ENCODE data around the gene CCDC102B.
"Not testable (repeated sequence)": the region's sequence is repeated elsewhere in the genome, so short reads cannot be mapped to it uniquely, and the experiment has no call there.

CCDC102B gene

DNA sequence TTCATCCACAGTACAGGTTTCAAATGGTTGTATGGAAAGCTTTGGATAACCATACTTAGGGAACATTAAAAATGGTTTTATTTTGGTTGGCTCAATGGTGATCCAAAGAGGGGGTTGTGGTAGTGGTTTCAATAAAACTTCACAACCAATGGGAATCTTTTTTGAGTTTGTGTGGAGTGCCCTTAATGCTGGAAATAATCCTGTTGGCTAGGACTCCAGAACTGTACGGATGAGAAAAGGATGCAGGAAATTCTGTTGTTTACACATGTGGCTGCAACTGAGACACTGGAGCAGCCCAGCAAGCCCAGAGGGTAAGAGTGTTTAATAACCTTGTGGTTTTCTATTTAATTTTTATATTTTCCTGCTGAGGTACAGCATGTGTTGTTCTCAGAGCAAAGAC, at the start of gene CCDC102B:
TSS of gene CCDC102B (plus strand) at position 210 of the 400 bp plus-strand sequence. CDS start 38,684 bp downstream, outside the sequence.
- ATAC-seq (replicated peaks) (no peak), DNase-seq (no peak)
- Mint-ChIP-seq H3K4me1 (no peaks in the 10 kb centered on the region), H3K9me3 (no peaks in the 10 kb centered on the region), H3K4me3 (no peak within 1 kb of the TSS), H3K27ac (no peak within 1 kb of the TSS), H3K36me3 (no peaks in the 10 kb centered on the region), H3K27me3 (no peaks in the 10 kb centered on the region)

DNA sequence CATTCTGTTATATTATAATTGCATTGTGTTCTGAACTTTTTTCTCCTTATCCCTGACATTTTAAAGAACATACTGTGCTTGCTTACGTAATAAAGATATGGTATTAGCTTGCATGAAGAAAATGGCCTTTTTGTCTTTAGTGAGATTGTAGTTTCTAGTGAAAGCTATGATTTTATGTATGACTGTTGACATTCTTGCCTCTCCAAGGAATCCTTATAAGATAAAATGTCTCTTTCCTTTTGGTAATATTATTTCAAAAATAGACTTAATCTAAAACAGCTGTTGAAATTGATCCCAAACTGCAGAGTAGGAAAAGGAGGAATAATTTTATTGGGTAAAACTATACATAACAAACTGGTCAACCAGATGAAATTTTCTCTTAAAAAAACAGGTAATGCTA, 40.8 kb upstream of the CCDC102B start:
- Mint-ChIP-seq H3K4me3 (no peak overlapping the region), H3K36me3 (no peaks in the 10 kb centered on the region), H3K27ac (no peak overlapping the region), H3K9me3 (peaks cover 7% of the 10 kb centered on the region in 2 donors), H3K4me1 (no peaks in the 10 kb centered on the region), H3K27me3 (no peaks in the 10 kb centered on the region)
- no peak for ATAC-seq (replicated peaks)
- no peak for DNase-seq

DNA sequence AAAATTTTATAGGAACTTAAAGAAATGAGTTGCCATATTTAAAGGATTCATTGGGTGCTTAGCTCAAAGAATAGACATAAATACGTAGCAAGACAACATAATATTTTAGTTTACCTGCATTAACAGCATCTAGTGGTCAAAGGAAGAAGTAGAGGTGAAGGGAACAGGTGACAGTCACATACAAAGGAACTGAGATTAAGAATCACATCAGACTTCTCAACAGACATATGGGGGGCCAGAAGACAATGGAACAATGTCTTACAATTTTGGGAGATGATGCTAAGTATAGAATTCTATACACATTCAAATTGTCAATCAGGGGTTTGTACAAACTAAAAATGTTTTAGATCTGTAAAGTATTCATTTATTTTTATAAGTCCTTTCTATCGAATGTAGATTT, 38.6 kb upstream of the CCDC102B start:
- Mint-ChIP-seq H3K9me3 (peaks cover 6 to 7% of the 10 kb centered on the region in 2 donors), H3K27me3 (no peaks in the 10 kb centered on the region), H3K4me1 (no peaks in the 10 kb centered on the region), H3K36me3 (no peaks in the 10 kb centered on the region), H3K4me3 (no peak overlapping the region), H3K27ac (no peak overlapping the region)
- DNase-seq (no peak), ATAC-seq (replicated peaks) (no peak)

DNA sequence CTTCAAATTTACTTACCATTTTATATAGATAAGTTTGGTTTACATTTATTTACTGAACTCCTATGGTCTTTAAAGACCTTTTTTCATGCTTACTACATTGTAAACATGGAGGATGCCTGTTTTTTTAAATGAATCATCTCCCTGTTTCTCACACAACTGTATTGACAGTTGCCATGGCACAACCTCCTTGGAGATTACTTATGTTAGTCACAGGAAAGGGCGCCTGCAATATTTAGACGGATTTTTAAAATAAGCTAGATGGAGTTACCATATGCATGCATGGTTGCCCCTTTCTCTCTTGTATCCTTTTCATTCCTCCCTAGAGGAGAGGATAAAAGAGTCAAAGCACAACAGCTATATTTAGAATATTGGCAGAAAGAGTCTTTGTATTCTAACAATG, 34.8 kb upstream of the CCDC102B start:
- H3K9me3 Mint-ChIP-seq, result peaks cover 6 to 7% of the 10 kb centered on the region in 2 donors

DNA sequence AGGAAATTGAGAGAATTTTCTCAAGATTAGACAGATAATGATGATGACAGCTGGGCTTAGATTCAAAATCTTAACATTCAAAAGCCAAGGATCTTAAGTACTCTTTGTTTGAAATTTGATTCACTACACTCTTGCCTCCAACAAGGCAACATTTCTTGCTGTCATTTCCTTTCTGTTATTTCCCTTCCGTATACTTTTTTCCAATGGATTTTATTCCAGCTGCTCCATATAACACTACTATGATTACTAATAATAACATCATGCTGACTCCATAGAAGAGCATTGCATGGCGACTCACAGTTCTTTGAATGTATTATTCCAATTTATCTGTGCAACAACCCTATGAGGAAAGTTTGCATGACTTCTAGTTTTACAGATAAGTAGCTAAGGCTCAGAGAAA, 33.9 kb upstream of the CCDC102B start:
- ATAC-seq (replicated peaks), result no peak

More for the DNA sequence above, 34.8 kb upstream of the CCDC102B start:
- H3K4me1 Mint-ChIP-seq, result peaks cover 2 to 5% of the 10 kb centered on the region in 2 donors
- DNase-seq (no peak), ATAC-seq (replicated peaks) (no peak)
- no peak overlapping the region for H3K4me3 Mint-ChIP-seq
- no peaks in the 10 kb centered on the region for H3K27me3 Mint-ChIP-seq
- no peak overlapping the region for H3K27ac Mint-ChIP-seq
- no peaks in the 10 kb centered on the region for H3K36me3 Mint-ChIP-seq

DNA sequence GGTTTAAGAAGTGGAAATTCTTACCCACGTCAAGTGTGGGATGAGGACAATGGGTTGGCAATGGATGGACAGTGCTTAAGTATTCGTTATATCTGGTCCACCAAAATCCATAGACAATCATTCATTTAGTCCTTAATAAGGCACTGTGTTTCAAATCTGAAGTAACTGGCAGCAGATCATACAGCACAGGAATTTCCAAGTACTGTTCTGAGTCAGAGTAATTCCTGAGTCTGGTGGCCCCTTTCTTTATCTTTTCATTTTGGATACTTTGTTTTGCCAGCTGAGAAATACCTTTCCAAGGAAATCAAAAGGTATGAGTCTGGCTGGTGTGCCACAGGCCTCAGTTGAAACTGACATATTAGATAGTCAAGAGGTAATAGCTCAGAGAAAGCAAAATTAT, 31.4 kb upstream of the CCDC102B start:
- H3K4me3 Mint-ChIP-seq, result no peak overlapping the region
- peaks cover 1 to 4% of the 10 kb centered on the region in 2 donors for H3K9me3 Mint-ChIP-seq
- no peaks in the 10 kb centered on the region for H3K36me3 Mint-ChIP-seq
- ATAC-seq (replicated peaks) (no peak), DNase-seq (no peak)
- no peaks in the 10 kb centered on the region for H3K27me3 Mint-ChIP-seq
- no peak overlapping the region for H3K27ac Mint-ChIP-seq
- peaks cover 2 to 5% of the 10 kb centered on the region in 2 donors for H3K4me1 Mint-ChIP-seq

More for the DNA sequence above, 33.9 kb upstream of the CCDC102B start:
- no peaks in the 10 kb centered on the region for H3K36me3 Mint-ChIP-seq
- H3K9me3 Mint-ChIP-seq, result peaks cover 2 to 4% of the 10 kb centered on the region in 2 donors
- no peak for DNase-seq
- no peak overlapping the region for H3K4me3 Mint-ChIP-seq
- peaks cover 2 to 5% of the 10 kb centered on the region in 2 donors for H3K4me1 Mint-ChIP-seq
- H3K27ac Mint-ChIP-seq, result no peak overlapping the region
- H3K27me3 Mint-ChIP-seq, result no peaks in the 10 kb centered on the region

DNA sequence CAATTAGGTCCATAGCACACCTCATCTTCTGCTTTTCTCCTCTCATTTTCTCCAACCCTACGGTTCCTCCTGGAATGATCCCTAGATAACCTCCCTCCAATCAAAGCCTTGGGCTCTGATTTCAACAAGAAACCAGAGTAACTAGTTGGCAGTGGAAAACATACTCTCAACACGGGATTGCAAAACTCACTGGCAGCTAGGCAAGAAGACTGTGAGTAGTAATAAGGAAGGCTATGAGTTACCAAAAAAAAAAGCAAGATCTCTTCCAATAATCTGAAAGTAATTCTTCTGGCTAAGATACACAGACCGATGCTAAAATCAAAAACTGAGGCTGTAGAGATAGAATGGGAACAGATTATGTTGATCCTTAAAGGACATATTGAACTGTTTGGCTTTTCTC, 28.4 kb upstream of the CCDC102B start:
- H3K36me3 Mint-ChIP-seq, result no peaks in the 10 kb centered on the region
- no peak overlapping the region for H3K4me3 Mint-ChIP-seq
- H3K27ac Mint-ChIP-seq, result no peak overlapping the region
- peaks cover 1 to 4% of the 10 kb centered on the region in 2 donors for H3K9me3 Mint-ChIP-seq
- ATAC-seq (replicated peaks) (no peak), DNase-seq (no peak)
- H3K4me1 Mint-ChIP-seq, result peaks cover 2 to 5% of the 10 kb centered on the region in 2 donors
- H3K27me3 Mint-ChIP-seq, result no peaks in the 10 kb centered on the region

DNA sequence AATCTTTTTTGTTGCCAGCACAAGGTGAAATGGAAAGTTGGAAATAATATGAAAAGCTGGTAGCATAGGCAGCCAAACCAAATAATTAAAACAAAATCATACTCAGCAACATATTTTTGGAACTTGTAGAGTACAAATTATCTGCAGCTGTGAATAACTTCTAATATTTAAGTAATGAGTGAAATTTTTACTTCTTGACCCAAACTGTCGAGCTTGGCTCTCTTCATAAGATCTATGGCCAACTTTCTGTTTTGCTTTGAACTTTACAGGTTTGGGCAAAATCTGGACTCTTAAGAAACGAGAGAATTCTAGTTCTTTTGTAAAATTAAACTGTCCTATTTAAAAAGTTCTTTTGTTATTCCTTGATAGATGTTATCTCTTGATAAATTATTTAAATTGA, 25.6 kb upstream of the CCDC102B start:
- Mint-ChIP-seq H3K9me3 (peaks cover 1 to 4% of the 10 kb centered on the region in 2 donors), H3K27me3 (no peaks in the 10 kb centered on the region), H3K27ac (no peak overlapping the region)

DNA sequence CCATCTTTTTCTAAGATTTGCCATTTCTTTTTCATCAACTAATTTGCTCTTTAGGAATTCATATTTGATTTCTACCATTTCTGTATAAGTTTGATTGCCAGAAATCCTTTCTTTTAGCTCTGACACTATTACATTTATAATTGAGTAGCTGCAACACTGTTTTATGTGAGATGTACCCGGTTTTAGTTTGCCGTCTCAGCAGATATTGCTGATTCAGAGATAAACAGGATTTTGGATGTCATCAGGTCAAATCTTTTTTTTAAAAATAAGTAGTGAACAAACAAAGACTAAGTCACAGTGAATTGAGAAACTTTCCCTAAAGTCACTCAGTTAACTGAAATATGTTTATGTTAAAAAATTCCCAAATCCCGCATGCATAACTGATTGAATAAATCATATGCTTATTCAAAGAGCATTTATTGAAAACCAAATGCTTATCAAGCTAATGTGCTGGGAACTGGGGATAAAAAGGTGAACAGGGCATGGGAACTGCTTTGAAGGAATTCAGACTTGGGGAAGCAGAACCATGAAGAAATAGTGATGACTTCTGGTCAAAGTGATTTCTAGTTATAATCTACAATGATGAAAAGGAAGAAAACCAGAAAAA, 19.5 kb upstream of the CCDC102B start:
- H3K4me1 Mint-ChIP-seq, result no peaks in the 10 kb centered on the region
- ATAC-seq (replicated peaks), result no peak
- no peak for DNase-seq

More for the DNA sequence above, 25.6 kb upstream of the CCDC102B start:
- Mint-ChIP-seq H3K4me3 (no peak overlapping the region), H3K36me3 (no peaks in the 10 kb centered on the region), H3K4me1 (no peaks in the 10 kb centered on the region)
- DNase-seq (no peak), ATAC-seq (replicated peaks) (no peak)

DNA sequence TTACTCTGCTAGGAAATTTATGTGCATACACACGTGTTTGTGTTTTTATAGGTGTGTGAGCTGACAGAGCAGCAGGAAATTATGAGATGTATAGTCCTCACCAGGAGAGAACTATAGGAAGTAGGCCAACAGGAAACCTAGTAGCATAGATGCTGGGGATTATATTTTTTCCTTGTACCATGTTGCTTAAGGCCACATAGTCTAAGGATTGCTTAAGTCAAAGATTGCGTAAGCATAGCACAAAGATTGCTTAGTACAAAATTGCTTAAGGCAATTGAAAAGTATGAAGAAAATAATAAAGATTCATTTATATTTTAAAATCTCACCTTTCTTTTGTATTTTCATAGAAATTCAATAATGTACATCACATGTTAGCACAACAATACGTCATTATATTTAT, 18.7 kb upstream of the CCDC102B start:
- Mint-ChIP-seq H3K4me1 (no peaks in the 10 kb centered on the region), H3K27ac (no peak overlapping the region), H3K9me3 (no peaks in the 10 kb centered on the region), H3K4me3 (no peak overlapping the region), H3K27me3 (no peaks in the 10 kb centered on the region), H3K36me3 (peaks cover 0 to 2% of the 10 kb centered on the region in 2 donors)
- ATAC-seq (replicated peaks) (no peak), DNase-seq (no peak)

More for the DNA sequence above, 19.5 kb upstream of the CCDC102B start:
- Mint-ChIP-seq H3K27me3 (no peaks in the 10 kb centered on the region), H3K4me3 (no peak overlapping the region), H3K9me3 (no peaks in the 10 kb centered on the region), H3K27ac (no peak overlapping the region), H3K36me3 (no peaks in the 10 kb centered on the region)

DNA sequence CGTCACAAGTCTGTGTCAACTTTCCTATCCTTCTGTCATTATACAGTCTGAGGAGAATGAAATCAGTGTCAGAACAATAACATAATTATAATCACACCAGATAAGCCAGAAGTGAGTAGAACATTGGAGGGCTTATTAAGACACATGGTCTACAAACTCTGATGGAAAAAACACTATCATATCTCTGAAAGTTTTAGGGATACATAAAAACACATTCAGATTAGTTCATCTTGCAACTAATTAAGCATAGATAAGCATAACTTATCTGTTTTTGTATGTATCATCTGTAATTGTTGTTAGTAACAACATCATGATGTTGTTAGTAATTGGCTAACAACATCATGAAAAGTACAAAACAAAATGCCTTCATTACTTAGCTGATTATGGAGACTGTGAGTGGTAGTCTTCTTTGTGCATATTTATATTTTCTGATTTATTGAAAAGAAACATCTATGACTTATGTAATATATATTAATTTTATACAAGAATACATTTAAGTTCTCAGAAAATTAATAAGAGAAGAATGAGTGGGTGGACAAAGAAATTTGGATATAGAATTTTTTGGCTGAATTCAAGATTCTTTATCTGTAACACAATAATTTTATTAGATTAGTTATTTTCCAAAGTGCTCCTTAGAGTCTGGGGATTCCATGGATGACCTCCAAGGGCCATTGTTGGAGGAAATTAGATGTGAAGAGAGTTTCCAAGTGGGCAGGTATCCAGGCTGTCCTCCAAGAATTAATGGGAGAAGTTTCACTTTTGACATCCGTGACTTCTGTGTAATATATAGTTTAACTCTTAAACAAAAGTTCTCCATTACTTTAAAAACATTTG, 16.9 kb upstream of the CCDC102B start:
- H3K9me3 Mint-ChIP-seq, result no peaks in the 10 kb centered on the region
- H3K4me1 Mint-ChIP-seq, result no peaks in the 10 kb centered on the region
- H3K27ac Mint-ChIP-seq, result no peak overlapping the region
- no peak overlapping the region for H3K4me3 Mint-ChIP-seq
- DNase-seq (no peak), ATAC-seq (replicated peaks) (no peak)
- H3K36me3 Mint-ChIP-seq, result peaks cover 0 to 2% of the 10 kb centered on the region in 2 donors
- H3K27me3 Mint-ChIP-seq, result no peaks in the 10 kb centered on the region

DNA sequence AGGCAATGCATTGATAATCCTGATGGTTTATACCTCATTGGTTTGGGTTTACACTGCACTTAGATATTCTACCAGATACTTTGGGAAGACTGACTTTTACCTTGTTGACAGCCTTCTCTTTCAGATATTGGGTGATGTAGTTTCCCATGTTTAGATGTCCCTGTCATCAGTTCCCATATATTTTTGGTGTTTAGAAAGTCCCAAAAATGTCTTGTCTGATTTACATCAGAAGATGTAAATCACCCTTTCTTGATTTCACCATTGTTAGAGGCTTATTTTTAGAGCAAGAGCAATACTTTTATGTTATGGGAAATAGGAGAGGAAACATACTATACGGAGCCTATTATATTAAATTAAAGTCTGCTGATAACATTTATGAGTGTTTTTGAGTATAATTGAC, 14.4 kb upstream of the CCDC102B start:
- Mint-ChIP-seq H3K9me3 (peaks cover 0 to 2% of the 10 kb centered on the region in 2 donors), H3K4me1 (no peaks in the 10 kb centered on the region), H3K4me3 (no peak overlapping the region), H3K27me3 (no peaks in the 10 kb centered on the region), H3K27ac (no peak overlapping the region), H3K36me3 (peaks cover 0 to 2% of the 10 kb centered on the region in 2 donors)
- DNase-seq (no peak), ATAC-seq (replicated peaks) (no peak)

DNA sequence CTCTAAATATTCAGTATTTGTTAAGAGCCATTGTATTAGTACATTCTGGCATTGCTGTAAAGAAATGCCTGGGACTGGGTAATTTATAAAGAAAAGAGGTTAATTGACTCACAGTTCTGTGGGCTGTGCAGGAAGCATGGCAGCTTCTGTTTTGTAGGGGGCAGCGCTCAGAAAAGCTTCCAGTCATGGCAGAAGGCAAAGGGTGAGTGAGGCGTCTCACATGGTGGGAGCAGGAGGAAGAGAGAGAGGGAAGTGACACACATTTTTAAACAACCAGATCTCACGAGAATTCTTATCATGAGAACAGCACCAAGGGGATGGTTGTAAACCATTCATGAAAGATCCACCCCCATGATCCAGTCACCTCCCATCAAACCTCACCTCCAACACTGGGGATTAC, 13.8 kb upstream of the CCDC102B start:
- H3K4me1 Mint-ChIP-seq, result no peaks in the 10 kb centered on the region
- no peak for DNase-seq
- peaks cover 0 to 2% of the 10 kb centered on the region in 2 donors for H3K9me3 Mint-ChIP-seq
- peaks cover 0 to 2% of the 10 kb centered on the region in 2 donors for H3K36me3 Mint-ChIP-seq
- no peak for ATAC-seq (replicated peaks)
- no peak overlapping the region for H3K27ac Mint-ChIP-seq
- no peaks in the 10 kb centered on the region for H3K27me3 Mint-ChIP-seq
- no peak overlapping the region for H3K4me3 Mint-ChIP-seq

DNA sequence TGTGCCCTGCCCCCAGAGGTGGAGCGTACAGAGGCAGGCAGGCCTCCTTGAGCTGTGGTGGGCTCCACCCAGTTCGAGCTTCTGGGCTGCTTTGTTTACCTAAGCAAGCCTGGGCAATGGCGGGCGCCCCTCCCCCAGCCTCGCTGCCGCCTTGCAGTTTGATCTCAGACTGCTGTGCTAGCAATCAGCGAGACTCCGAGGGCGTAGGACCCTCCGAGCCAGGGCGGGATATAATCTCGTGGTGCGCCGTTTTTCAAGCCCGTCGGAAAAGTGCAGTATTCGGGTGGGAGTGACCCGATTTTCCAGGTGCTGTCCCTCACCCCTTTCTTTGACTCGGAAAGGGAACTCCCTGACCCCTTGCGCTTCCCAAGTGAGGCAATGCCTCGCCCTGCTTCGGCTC, 7.6 kb upstream of the CCDC102B start:
- H3K27me3 Mint-ChIP-seq; H3K9me3 Mint-ChIP-seq; H3K36me3 Mint-ChIP-seq; H3K27ac Mint-ChIP-seq; H3K4me1 Mint-ChIP-seq; H3K4me3 Mint-ChIP-seq; ATAC-seq (replicated peaks); DNase-seq: not testable (repeated sequence)

DNA sequence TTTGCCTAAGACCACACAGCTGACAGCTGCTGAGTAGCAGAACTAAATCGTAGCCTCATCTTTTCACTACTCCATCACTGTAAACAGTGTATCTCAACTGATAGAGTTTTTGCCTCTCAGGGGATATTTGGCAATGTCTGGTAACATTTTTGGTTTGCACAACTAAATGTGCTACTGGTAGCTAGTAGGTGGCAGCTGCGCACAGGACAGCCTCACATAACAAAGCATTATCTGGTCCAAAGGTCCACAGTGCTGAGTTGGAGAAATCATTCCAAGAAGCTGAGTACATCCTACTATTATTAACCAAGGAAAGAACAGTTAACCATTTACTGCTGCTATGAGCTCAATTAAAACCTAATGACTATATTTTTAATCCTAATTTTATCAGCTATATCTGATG, 6.1 kb upstream of the CCDC102B start:
- Mint-ChIP-seq H3K4me1 (no peaks in the 10 kb centered on the region), H3K4me3 (no peak overlapping the region), H3K36me3 (no peaks in the 10 kb centered on the region), H3K27me3 (no peaks in the 10 kb centered on the region), H3K9me3 (no peaks in the 10 kb centered on the region), H3K27ac (no peak overlapping the region)
- ATAC-seq (replicated peaks) (no peak), DNase-seq (no peak)
